Chondrocyte (in vitro differentiated cells): ENCODE data around the gene MAP2K2. TPM values are rescaled to one million over a fixed set of nuclear protein-coding genes. Genes with fewer than 3 reads are reported as not detected.

ENCODE experiments used
- DNase-seq: peaks from one replicate; pipeline ENCODE4 v3.0.0; 2021; ENCODE audit warnings: mixed read lengths, low spot score
- H3K27ac Mint-ChIP-seq: one replicate; pipeline ENCODE4 v1.8.0; 2021; ENCODE audit warnings: mild to moderate bottlenecking, moderate library complexity, mixed read lengths; ENCODE audit not compliant: unreplicated experiment
- H3K27me3 Mint-ChIP-seq: 2 replicates; pipeline ENCODE4 v1.8.0; 2021; ENCODE audit warnings: low read depth, mixed read lengths
- H3K36me3 Mint-ChIP-seq: 2 replicates; pipeline ENCODE4 v1.8.0; 2021; ENCODE audit warnings: low read depth, mixed read lengths
- H3K4me1 Mint-ChIP-seq: 2 replicates; pipeline ENCODE4 v1.8.0; 2021; ENCODE audit warnings: low read depth, mild to moderate bottlenecking, mixed read lengths
- H3K4me3 Mint-ChIP-seq: one replicate; pipeline ENCODE4 v1.8.0; 2021; ENCODE audit warnings: mild to moderate bottlenecking, moderate library complexity, mixed read lengths; ENCODE audit not compliant: unreplicated experiment
- H3K9me3 Mint-ChIP-seq: 2 replicates; pipeline ENCODE4 v1.8.0; 2021; ENCODE audit warnings: low read depth, mixed read lengths
- CTCF ChIP-seq: fragments of 200-600 bp; sonication (generic); IDR thresholded peaks from 2 replicates; pipeline ENCODE4 v1.5.0; 2021; ENCODE audit warnings: antibody characterized with exemption, mild to moderate bottlenecking, moderate library complexity
- total RNA-seq: library from RNA; stranded (reverse); gene quantifications from 3 replicates; pipeline ENCODE4 v1.2.1, GENCODE V29; 2021

Gene MAP2K2
- total RNA-seq, 1 donor from 2014 or later, result 158 TPM

GRCh38 chr19:4121815-4122214 is 2.1 kb downstream of the MAP2K2 start:
- peaks cover 8% of the 10 kb centered on the region for H3K36me3 Mint-ChIP-seq
- H3K27me3 Mint-ChIP-seq, result no peaks in the 10 kb centered on the region
- no peak overlapping the region for H3K4me3 Mint-ChIP-seq
- TF ChIP-seq CTCF, result no peak
- H3K4me1 Mint-ChIP-seq, result peaks cover 26% of the 10 kb centered on the region
- no peaks in the 10 kb centered on the region for H3K9me3 Mint-ChIP-seq
- H3K27ac Mint-ChIP-seq, result peak overlapping the region; percentile 45
- no peak for DNase-seq

- peaks cover 11% of the 10 kb centered on the region for H3K36me3 Mint-ChIP-seq
- DNase-seq, result no peak
- H3K4me1 Mint-ChIP-seq, result peaks cover 26% of the 10 kb centered on the region
- no peak for TF ChIP-seq CTCF
- H3K27ac Mint-ChIP-seq, result peak overlapping the region; percentile 63
- H3K4me3 Mint-ChIP-seq, result no peak overlapping the region
- H3K9me3 Mint-ChIP-seq, result no peaks in the 10 kb centered on the region
- no peaks in the 10 kb centered on the region for H3K27me3 Mint-ChIP-seq
Measured at GRCh38 chr19:4121273-4121612, 2.7 kb downstream of the MAP2K2 start.

- H3K27ac Mint-ChIP-seq, result peak overlapping the region; percentile 63
- no peak overlapping the region for H3K4me3 Mint-ChIP-seq
- peaks cover 11% of the 10 kb centered on the region for H3K36me3 Mint-ChIP-seq
- no peak for TF ChIP-seq CTCF
- H3K4me1 Mint-ChIP-seq, result peaks cover 26% of the 10 kb centered on the region
- H3K27me3 Mint-ChIP-seq, result no peaks in the 10 kb centered on the region
- DNase-seq, result no peak
- no peaks in the 10 kb centered on the region for H3K9me3 Mint-ChIP-seq
Measured at GRCh38 chr19:4120559-4121272, 3.2 kb downstream of the MAP2K2 start.

GRCh38 chr19:4119763-4120162 is 4.2 kb downstream of the MAP2K2 start:
- no peak overlapping the region for H3K27ac Mint-ChIP-seq
- H3K4me1 Mint-ChIP-seq, result peaks cover 26% of the 10 kb centered on the region
- H3K9me3 Mint-ChIP-seq, result no peaks in the 10 kb centered on the region
- H3K36me3 Mint-ChIP-seq, result peaks cover 13% of the 10 kb centered on the region
- no peak overlapping the region for H3K4me3 Mint-ChIP-seq
- no peak for TF ChIP-seq CTCF
- DNase-seq, result no peak
- H3K27me3 Mint-ChIP-seq, result no peaks in the 10 kb centered on the region

- Mint-ChIP-seq H3K27ac (no peak overlapping the region), H3K36me3 (peaks cover 27% of the 10 kb centered on the region), H3K9me3 (no peaks in the 10 kb centered on the region), H3K4me1 (peaks cover 9% of the 10 kb centered on the region), H3K4me3 (no peak overlapping the region), H3K27me3 (no peaks in the 10 kb centered on the region)
- no peak for DNase-seq
- no peak for TF ChIP-seq CTCF
Measured at GRCh38 chr19:4115818-4116385, 8.0 kb downstream of the MAP2K2 start.
